ENCODE results near the gene GNPTG. TPM values are rescaled to one million over a fixed set of nuclear protein-coding genes. Genes with fewer than 3 reads are reported as not detected.

The GNPTG gene
- polyA plus RNA-seq, 4 donors: 51.5 to 77.0 (median 71.5) TPM

Other genes starting within 250 kb of the GNPTG start
- 10 to 100 TPM; 15.1 to 28.2 (median 26.1) TPM for gene CACNA1H, start 198.8 kb upstream of the GNPTG start, polyA plus RNA-seq (ENCODE audit: insufficient read length in 4 of 4)
- gene TPSG1, start 126.7 kb upstream of the GNPTG start, polyA plus RNA-seq (ENCODE audit: insufficient read length in 4 of 4): 1 to 10 TPM in 2 of 4 donors, under 1 TPM in 2; 0.67 to 1.9 (median 0.96) TPM
- gene TPSB2, start 121.7 kb upstream of the GNPTG start, polyA plus RNA-seq (ENCODE audit: insufficient read length in 4 of 4): under 1 TPM in 3 of 4 donors, not detected in 1; 0.20 to 0.24 (median 0.24) TPM
- gene TPSAB1, start 111.2 kb upstream of the GNPTG start, polyA plus RNA-seq (ENCODE audit: insufficient read length in 4 of 4): not detected
- gene TPSD1, start 95.9 kb upstream of the GNPTG start, polyA plus RNA-seq (ENCODE audit: insufficient read length in 4 of 4): under 1 TPM in 1 of 4 donors, not detected in 3; 0.21 TPM
- 100 to 1,000 TPM; 152 to 184 (median 163) TPM for gene UBE2I, start 42.3 kb upstream of the GNPTG start, polyA plus RNA-seq (ENCODE audit: insufficient read length in 4 of 4)
- gene BAIAP3, start 18.3 kb upstream of the GNPTG start, polyA plus RNA-seq (ENCODE audit: insufficient read length in 4 of 4): 1 to 10 TPM; 4.9 to 7.0 (median 6.1) TPM
- 10 to 100 TPM; 38.3 to 80.2 (median 54.4) TPM for gene TSR3, start 53 bp upstream of the GNPTG start, polyA plus RNA-seq (ENCODE audit: insufficient read length in 4 of 4)
- gene UNKL, start 62.8 kb downstream of the GNPTG start, polyA plus RNA-seq (ENCODE audit: insufficient read length in 4 of 4): 10 to 100 TPM; 13.8 to 22.9 (median 20.1) TPM
- gene UQCC4, start 68.8 kb downstream of the GNPTG start, polyA plus RNA-seq (ENCODE audit: insufficient read length in 4 of 4): 10 to 100 TPM; 12.4 to 17.2 (median 15.0) TPM
- gene PERCC1, start 79.1 kb downstream of the GNPTG start, polyA plus RNA-seq (ENCODE audit: insufficient read length in 4 of 4): under 1 TPM in 1 of 4 donors, not detected in 3; 0.22 TPM
- 1 to 10 TPM; 1.5 to 3.7 (median 2.9) TPM for gene CCDC154, start 92.6 kb downstream of the GNPTG start, polyA plus RNA-seq (ENCODE audit: insufficient read length in 4 of 4)
- 10 to 100 TPM; 36.8 to 78.5 (median 54.4) TPM for gene CLCN7, start 123.1 kb downstream of the GNPTG start, polyA plus RNA-seq (ENCODE audit: insufficient read length in 4 of 4)
- gene PTX4, start 137.0 kb downstream of the GNPTG start, polyA plus RNA-seq (ENCODE audit: insufficient read length in 4 of 4): not detected
- 10 to 100 TPM; 26.5 to 50.5 (median 41.5) TPM for gene TELO2, start 141.4 kb downstream of the GNPTG start, polyA plus RNA-seq (ENCODE audit: insufficient read length in 4 of 4)
- gene TMEM204, start 181.7 kb downstream of the GNPTG start, polyA plus RNA-seq (ENCODE audit: insufficient read length in 4 of 4): 10 to 100 TPM; 19.2 to 34.6 (median 22.6) TPM

Data from left renal cortex interstitium (tissue), 4 donors.